Omental fat pad (tissue), 4 donors: ENCODE data around the gene IL17RC. TPM values are rescaled to one million over a fixed set of nuclear protein-coding genes. Genes with fewer than 3 reads are reported as not detected.

ENCODE experiments used
- ATAC-seq: fragments of 150-250 bp; one replicate; pipeline ENCODE4 v1.9.1; 2016; ENCODE audit warnings: mild to moderate bottlenecking, moderate library complexity; ENCODE audit not compliant: low FRiP score
- DNase-seq: peaks from one replicate; pipeline ENCODE4 v3.0.0-alpha.2; 2019; ENCODE audit warnings: low spot score
- CTCF ChIP-seq, 3 donors: fragments of 450-650 bp; IDR thresholded peaks; one replicate each; pipeline ENCODE4 v1.5.1; 2016 to 2017; ENCODE audit warnings: antibody characterized with exemption in 3 of 3, mild to moderate bottlenecking in 3 of 3, moderate library complexity in 2 of 3
- total RNA-seq, 4 donors: library from RNA; depleted of rRNA; stranded (reverse); fragments of >200 nt; gene quantifications; one replicate each; pipeline ENCODE4 v1.1.0, GENCODE V29; 2016

The IL17RC gene
- total RNA-seq, 4 donors from 2014 or later = 53.4 to 97.6 (median 58.2) TPM

- DNase-seq = no peak
- no peak for TF ChIP-seq CTCF (IDR thresholded peaks at IDR 0.05)
- ATAC-seq = no peak
Measured at GRCh38 chr3:9913601-9914000, 3.3 kb upstream of the IL17RC start.

- TF ChIP-seq CTCF (IDR thresholded peaks at IDR 0.05) = no peak
- DNase-seq = no peak
- ATAC-seq = no peak
Measured at GRCh38 chr3:9914011-9914410, 2.9 kb upstream of the IL17RC start.

GRCh38 chr3:9914559-9915253 is 2.2 kb upstream of the IL17RC start:
- TF ChIP-seq CTCF (IDR thresholded peaks at IDR 0.05) = no peak
- DNase-seq = no peak
- ATAC-seq = no peak

- no peak for TF ChIP-seq CTCF (IDR thresholded peaks at IDR 0.05)
- no peak for DNase-seq
- peak; percentile 39 for ATAC-seq
Measured at GRCh38 chr3:9915254-9916141, 1.4 kb upstream of the IL17RC start.

- DNase-seq (no peak), ATAC-seq (peak; percentile 39)
- no peak for TF ChIP-seq CTCF (IDR thresholded peaks at IDR 0.05)
Measured at GRCh38 chr3:9916346-9916733, 558 bp upstream of the IL17RC start.

GRCh38 chr3:9917820-9918219 is 922 bp downstream of the IL17RC start:
- TF ChIP-seq CTCF (IDR thresholded peaks at IDR 0.05) = no peak
- no peak for ATAC-seq
- no peak for DNase-seq
